HG02981 (cell line): ENCODE measurements around the gene FAM90A26.
"Not testable (repeated sequence)": the region's sequence is repeated elsewhere in the genome, so short reads cannot be mapped to it uniquely, and the experiment has no call there.

Experiments used
- ATAC-seq: cut with Tn5 transposase; IDR thresholded peaks from one replicate; pipeline ENCODE4 v1.9.1; 2021; ENCODE audit warnings: mild to moderate bottlenecking, moderate library complexity; ENCODE audit not compliant: unreplicated experiment

The FAM90A26 gene

GRCh38 chr4:9155101-9155886, 14.9 kb upstream of the FAM90A26 start:
- ATAC-seq, result not testable (repeated sequence)

GRCh38 chr4:9158392-9158791, 11.8 kb upstream of the FAM90A26 start:
- not testable (repeated sequence) for ATAC-seq

GRCh38 chr4:9160046-9160445, 10.2 kb upstream of the FAM90A26 start:
- ATAC-seq, result not testable (repeated sequence)

- not testable (repeated sequence) for ATAC-seq
These were observed 4.2 kb upstream of the FAM90A26 start for GRCh38 chr4:9165990-9166389.

GRCh38 chr4:9210357-9210756, 40.1 kb downstream of the FAM90A26 start, which contains the start of gene USP17L10:
Gene USP17L10 (plus strand): TSS chr4:9210657. CDS start chr4:9210657, 0 bp downstream.
- ATAC-seq, result not testable (repeated sequence)

- not testable (repeated sequence) for ATAC-seq
These were observed 44.5 kb downstream of the FAM90A26 start for GRCh38 chr4:9214701-9215100.

- ATAC-seq, result not testable (repeated sequence)
These were observed 44.9 kb downstream of the FAM90A26 start, which contains the start of gene USP17L11 for GRCh38 chr4:9215105-9215504. Gene USP17L11 (plus strand): TSS chr4:9215405. CDS start chr4:9215405, 0 bp downstream.

GRCh38 chr4:9219852-9220251, 49.6 kb downstream of the FAM90A26 start, which contains the start of gene USP17L12:
Gene USP17L12 (plus strand): TSS chr4:9220152. CDS start chr4:9220152, 0 bp downstream.
- not testable (repeated sequence) for ATAC-seq

- ATAC-seq, result not testable (repeated sequence)
These were observed 54.4 kb downstream of the FAM90A26 start, which contains the start of gene USP17L13 for GRCh38 chr4:9224596-9224995. Gene USP17L13 (plus strand): TSS chr4:9224896. CDS start chr4:9224896, 0 bp downstream.
